ENCODE results near the gene YOD1. TPM values are rescaled to one million over a fixed set of nuclear protein-coding genes. Genes with fewer than 3 reads are reported as not detected.

Gene YOD1
- total RNA-seq, 4 donors from 2014 or later: 9.6 to 32.0 (median 22.9) TPM

DNA sequence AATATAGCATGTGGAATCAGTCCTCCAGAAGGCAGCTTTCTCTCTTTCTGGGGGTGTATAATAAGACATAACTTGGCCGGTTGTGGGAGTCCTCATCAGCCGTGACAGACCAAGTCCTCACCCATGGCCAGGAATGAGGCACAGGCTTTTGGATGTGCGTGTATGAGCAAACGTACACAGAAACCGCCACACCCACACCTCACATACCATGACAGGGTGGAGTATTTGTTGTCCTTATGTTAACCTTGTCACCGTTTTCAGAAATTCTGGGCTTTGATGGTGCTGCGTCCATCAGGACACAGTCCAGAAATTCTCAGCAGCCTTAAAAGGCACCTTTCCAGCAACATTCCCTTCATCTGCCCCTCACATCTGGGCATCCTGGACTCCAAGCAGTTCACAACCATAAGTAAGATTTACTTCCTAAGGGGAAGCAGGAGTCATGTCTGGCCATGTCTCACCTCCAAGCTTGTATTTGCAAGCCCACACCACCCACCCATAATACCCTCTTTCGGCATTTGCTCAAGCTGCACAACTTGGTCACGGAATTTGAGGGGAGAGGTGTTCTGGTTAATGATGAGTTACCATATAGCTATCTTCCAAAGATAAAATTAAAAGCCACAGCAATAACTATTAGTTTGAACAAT is 30.8 kb downstream of the YOD1 start:
- no peaks in the 10 kb centered on the region for H3K9me3 ChIP-seq
- no peak for DNase-seq
- peaks cover 30 to 77% (median 34%) of the 10 kb centered on the region in 3 donors for H3K4me1 ChIP-seq
- H3K27me3 ChIP-seq: no peaks in the 10 kb centered on the region
- H3K36me3 ChIP-seq: peaks cover 0 to 27% (median 0%) of the 10 kb centered on the region in 3 donors
- intact Hi-C loops (cut with DNase I): no loop called here
- peak overlapping the region; percentile 86 to 98 (median 96) for H3K27ac ChIP-seq
- no peak overlapping the region for H3K4me3 ChIP-seq
- 36 to 62% methylated on average over 7 to 9 of the region's 9 CpGs for WGBS, 2 donors
- TF ChIP-seq CTCF (IDR thresholded peaks at IDR 0.05) (no peak), POLR2A (IDR thresholded peaks at IDR 0.05) (peak in 2 of 4 donors; percentile 42 to 56)

DNA sequence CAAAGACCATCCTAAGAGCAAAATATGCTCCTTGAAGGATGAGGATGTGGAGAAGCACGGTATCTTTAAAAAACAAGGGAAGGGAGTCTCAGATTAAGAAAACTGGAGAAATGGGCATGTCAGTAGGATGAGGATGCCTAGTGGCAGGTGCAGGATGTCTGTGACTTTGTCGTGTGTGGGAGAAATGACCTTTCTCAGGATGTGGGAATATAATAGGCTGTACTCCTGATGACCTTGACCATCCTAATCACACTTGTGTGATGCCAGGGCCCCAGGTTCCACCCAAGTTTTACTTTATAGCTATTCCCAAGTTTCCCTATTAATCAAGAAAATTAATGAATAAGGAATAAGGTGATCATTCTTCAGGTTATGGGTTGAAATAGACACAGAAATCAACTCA is 31.3 kb downstream of the YOD1 start:
- Histone ChIP-seq H3K27ac (peak overlapping the region; percentile 86 to 98 (median 96)), H3K36me3 (peaks cover 0 to 23% (median 0%) of the 10 kb centered on the region in 3 donors), H3K4me1 (peaks cover 25 to 72% (median 30%) of the 10 kb centered on the region in 3 donors), H3K9me3 (no peaks in the 10 kb centered on the region), H3K27me3 (no peaks in the 10 kb centered on the region), H3K4me3 (no peak overlapping the region)
- TF ChIP-seq CTCF (IDR thresholded peaks at IDR 0.05) (no peak), POLR2A (IDR thresholded peaks at IDR 0.05) (no peak)
- no peak for DNase-seq
- intact Hi-C loops (cut with DNase I): no loop called here
- 46 to 47% methylated on average over 2 of the region's 2 CpGs for WGBS, 2 donors

DNA sequence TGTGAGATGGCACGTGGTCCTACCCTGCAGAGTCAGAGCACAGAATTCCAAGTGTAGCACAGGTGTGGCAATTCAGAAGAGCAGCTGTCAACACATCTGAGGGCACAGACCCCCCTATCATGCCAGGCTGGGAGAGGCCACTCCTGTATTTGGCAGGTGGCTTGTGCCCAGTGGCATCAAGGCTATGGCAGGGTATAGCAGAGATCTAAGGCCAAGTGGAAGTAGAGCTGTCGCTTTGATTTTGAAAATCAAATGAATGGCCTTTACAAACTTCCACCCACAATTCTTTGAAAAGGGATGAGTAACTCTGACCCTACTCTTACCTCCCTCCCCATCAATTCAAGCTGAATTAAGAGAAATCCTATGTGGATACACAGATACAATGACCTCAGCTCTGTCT is 31.8 kb downstream of the YOD1 start:
- no peak for DNase-seq
- Histone ChIP-seq H3K9me3 (no peaks in the 10 kb centered on the region), H3K27ac (peak overlapping the region; percentile 86 to 98 (median 96)), H3K36me3 (peaks cover 0 to 18% (median 0%) of the 10 kb centered on the region in 3 donors), H3K27me3 (no peaks in the 10 kb centered on the region), H3K4me1 (peaks cover 23 to 67% (median 25%) of the 10 kb centered on the region in 3 donors), H3K4me3 (no peak overlapping the region)
- TF ChIP-seq CTCF (IDR thresholded peaks at IDR 0.05): no peak
- no peak for TF ChIP-seq POLR2A (IDR thresholded peaks at IDR 0.05)
- 54 to 56% methylated on average over 1 to 2 of the region's 2 CpGs for WGBS, 2 donors
- intact Hi-C loops (cut with DNase I): no loop called here

- TF ChIP-seq POLR2A (IDR thresholded peaks at IDR 0.05) (no peak), CTCF (IDR thresholded peaks at IDR 0.05) (no peak)
- no peak for DNase-seq
- H3K27ac ChIP-seq: peak overlapping the region; percentile 86 to 98 (median 96)
- no peaks in the 10 kb centered on the region for H3K9me3 ChIP-seq
- WGBS, 2 donors: 81 to 83% methylated on average over 4 of the region's 4 CpGs
- no peak overlapping the region for H3K4me3 ChIP-seq
- peaks cover 23 to 62% (median 23%) of the 10 kb centered on the region in 3 donors for H3K4me1 ChIP-seq
- peaks cover 0 to 14% (median 0%) of the 10 kb centered on the region in 3 donors for H3K36me3 ChIP-seq
- intact Hi-C loops (cut with DNase I): no loop called here
- H3K27me3 ChIP-seq: no peaks in the 10 kb centered on the region
Observed at GRCh38 chr1:207018707-207019106, 32.3 kb downstream of the YOD1 start.

DNA sequence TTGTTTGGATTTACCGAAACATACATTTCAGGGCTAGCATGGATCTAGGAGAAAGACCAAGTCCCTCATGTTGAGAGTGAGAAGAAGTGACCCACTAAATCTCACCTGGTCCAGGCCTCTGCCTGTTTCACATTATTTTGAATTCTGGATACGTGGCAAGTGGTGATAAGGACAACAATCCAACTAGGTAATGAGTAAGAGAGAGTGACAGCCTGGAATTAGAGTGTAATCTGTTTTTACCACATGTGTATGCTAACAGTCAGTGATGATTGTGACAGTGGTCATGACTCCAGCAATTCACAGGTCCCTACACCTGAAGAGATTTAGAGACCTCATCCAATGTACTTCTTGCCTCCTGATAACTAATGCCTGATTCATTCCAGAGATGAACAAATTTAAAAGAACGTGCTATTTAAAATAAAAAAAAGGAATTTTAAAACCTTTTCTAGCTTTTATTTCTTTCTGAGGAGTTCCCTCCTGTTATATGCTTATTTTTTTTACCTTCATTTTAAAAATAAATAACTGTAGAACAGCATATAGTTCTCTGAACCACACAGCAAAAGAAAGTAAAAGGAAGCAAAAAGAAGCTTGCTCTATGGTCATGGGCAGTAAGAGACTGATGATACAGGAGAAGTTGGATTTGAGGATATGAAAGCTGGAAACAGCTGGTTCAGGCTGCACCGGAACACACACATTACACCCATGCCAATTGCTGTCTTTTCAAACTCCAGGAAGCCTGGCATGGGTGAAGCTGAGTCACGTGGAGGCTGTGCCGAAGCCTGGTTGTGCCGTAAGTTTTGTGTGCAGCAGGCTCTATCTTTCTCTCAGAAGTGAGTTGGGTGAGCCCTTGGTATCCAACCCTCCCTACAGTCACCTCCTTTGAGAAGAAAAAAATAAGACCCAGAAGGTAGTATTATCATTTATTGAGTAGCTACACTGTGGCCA is 33.1 kb downstream of the YOD1 start:
- H3K4me3 ChIP-seq: no peak overlapping the region
- intact Hi-C loops (cut with DNase I): no loop called here
- TF ChIP-seq CTCF (IDR thresholded peaks at IDR 0.05) (no peak), POLR2A (IDR thresholded peaks at IDR 0.05) (peak in 1 of 4 donors; percentile 36)
- no peaks in the 10 kb centered on the region for H3K27me3 ChIP-seq
- peaks cover 0 to 5% (median 0%) of the 10 kb centered on the region in 3 donors for H3K36me3 ChIP-seq
- peaks cover 23 to 54% (median 23%) of the 10 kb centered on the region in 3 donors for H3K4me1 ChIP-seq
- no peak for DNase-seq
- H3K9me3 ChIP-seq: no peaks in the 10 kb centered on the region
- peak overlapping the region; percentile 86 to 98 (median 96) for H3K27ac ChIP-seq
- WGBS, 2 donors: 36 to 52% methylated on average over 6 to 7 of the region's 7 CpGs

All from esophagus squamous epithelium (tissue), 5 donors.